LNCaP clone FGC (cell line): ENCODE results near the gene MAML2.

Experiments
- DNase-seq: peaks from one replicate; pipeline ENCODE4 v3.0.0-alpha.2; 2011; ENCODE audit warnings: low read depth
- H3K4me3 ChIP-seq: 2 replicates; pipeline ENCODE4 v1.5.1; 2011; ENCODE audit warnings: mild to moderate bottlenecking, low read depth, low read length, control low read depth
- TF ChIP-seq, protein P1 (sequence below): IDR thresholded peaks from 2 replicates; pipeline ENCODE4 v1.5.1; 2012; ENCODE audit warnings: mild to moderate bottlenecking; ENCODE audit not compliant: control insufficient read depth, insufficient read depth; ENCODE audit errors: extremely low read depth

Gene MAML2

GRCh38 chr11:96019810-96020747 is 322.9 kb downstream of the MAML2 start:
- TF ChIP-seq, protein P1, sequence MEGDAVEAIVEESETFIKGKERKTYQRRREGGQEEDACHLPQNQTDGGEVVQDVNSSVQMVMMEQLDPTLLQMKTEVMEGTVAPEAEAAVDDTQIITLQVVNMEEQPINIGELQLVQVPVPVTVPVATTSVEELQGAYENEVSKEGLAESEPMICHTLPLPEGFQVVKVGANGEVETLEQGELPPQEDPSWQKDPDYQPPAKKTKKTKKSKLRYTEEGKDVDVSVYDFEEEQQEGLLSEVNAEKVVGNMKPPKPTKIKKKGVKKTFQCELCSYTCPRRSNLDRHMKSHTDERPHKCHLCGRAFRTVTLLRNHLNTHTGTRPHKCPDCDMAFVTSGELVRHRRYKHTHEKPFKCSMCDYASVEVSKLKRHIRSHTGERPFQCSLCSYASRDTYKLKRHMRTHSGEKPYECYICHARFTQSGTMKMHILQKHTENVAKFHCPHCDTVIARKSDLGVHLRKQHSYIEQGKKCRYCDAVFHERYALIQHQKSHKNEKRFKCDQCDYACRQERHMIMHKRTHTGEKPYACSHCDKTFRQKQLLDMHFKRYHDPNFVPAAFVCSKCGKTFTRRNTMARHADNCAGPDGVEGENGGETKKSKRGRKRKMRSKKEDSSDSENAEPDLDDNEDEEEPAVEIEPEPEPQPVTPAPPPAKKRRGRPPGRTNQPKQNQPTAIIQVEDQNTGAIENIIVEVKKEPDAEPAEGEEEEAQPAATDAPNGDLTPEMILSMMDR = no peak
- DNase-seq = no peak
- no peak overlapping the region for H3K4me3 ChIP-seq

GRCh38 chr11:96019281-96019680 is 323.7 kb downstream of the MAML2 start:
- TF ChIP-seq, protein P1 = no peak
- DNase-seq = no peak
- no peak overlapping the region for H3K4me3 ChIP-seq

GRCh38 chr11:96017856-96018255 is 325.1 kb downstream of the MAML2 start:
- TF ChIP-seq, protein P1 = no peak
- no peak overlapping the region for H3K4me3 ChIP-seq
- DNase-seq = no peak

DNA sequence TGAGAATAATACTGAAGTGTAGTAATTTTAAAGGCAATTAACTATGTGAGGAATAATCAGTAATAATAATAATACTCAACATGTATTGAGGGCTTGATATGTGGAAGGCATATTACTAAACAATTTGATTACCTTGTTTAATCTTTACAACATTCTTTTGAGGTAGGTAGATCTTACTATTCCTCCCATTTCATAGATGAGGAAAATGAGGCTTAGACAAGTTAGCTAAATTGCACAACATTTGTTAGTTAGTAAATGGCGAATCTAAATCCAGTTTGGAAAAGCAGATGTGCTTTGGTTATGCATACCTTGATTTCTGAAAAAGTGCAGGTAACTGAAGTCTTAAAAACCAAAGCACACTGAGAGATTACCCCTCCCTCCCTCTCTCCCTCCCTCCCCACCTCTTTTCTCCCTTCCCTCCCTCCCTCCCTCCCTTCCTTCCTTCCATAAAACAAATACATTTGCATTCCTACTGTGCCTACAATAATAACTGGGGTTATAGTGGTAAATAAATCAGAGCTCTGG is 326.0 kb downstream of the MAML2 start:
- TF ChIP-seq, protein P1 = no peak
- DNase-seq = no peak

DNA sequence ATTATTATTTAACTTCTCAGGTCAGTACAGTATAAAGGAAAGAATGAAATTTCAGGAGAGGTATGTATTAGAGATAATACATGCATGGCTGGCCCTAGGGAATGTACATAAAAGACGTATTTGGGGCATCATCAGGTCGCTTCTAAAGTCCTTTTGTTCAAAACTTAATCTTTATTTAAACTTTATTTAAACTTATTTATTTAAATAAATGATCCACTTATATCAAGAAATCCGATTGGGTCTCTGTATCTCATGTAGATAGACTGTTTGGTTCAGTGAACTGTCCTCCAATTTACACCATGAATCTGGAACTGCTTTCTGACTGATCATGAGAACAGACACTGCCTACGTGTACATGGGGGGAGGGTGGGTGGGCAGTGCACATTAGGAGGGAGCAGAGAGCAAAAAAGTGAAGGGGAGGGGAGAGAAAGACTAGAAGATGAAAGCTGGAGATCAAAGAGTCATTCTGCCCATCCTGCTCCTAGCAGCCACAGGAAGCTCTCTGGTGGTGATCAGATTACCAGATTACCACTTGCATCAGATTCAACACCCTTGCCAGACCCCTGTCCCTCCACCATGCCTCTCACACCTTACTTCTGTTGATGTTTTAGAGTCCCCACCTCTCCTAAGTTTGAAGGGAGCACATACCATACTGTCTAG is 327.0 kb downstream of the MAML2 start:
- DNase-seq = no peak
- H3K4me3 ChIP-seq = no peak overlapping the region
- TF ChIP-seq, protein P1 = no peak

More for the DNA sequence above, 326.0 kb downstream of the MAML2 start:
- no peak overlapping the region for H3K4me3 ChIP-seq

DNA sequence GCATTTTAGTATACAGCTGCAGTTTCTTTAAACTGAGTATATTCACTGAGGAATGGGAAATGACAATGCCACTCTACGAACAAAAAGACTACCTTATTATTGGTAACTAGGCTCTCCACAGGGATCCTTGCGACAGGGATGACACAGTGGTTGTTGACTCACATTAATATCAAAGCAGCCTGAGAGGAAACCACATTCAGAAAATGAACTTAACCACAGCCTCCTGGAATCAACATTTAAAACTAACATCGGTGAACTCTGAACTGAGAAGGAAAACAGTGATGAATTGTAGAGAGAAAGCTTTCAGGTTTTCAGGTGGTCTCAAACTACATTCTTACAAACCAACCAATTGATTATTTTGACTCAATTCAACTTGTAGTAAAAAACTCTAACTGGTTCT is 328.8 kb downstream of the MAML2 start:
- no peak for DNase-seq
- no peak overlapping the region for H3K4me3 ChIP-seq
- TF ChIP-seq, protein P1 = no peak
